Osteocyte (in vitro differentiated cells): Measurements from ENCODE around the gene UBE2B. TPM values are rescaled to one million over a fixed set of nuclear protein-coding genes. Genes with fewer than 3 reads are reported as not detected.
"Not testable (repeated sequence)": the region's sequence is repeated elsewhere in the genome, so short reads cannot be mapped to it uniquely, and the experiment has no call there.

Experiments used
- DNase-seq: peaks from one replicate; pipeline ENCODE4 v3.0.0; 2021; ENCODE audit warnings: mixed read lengths; ENCODE audit not compliant: unreplicated experiment; ENCODE audit errors: extremely low spot score
- H3K27ac Mint-ChIP-seq: one replicate; pipeline ENCODE4 v1.8.0; 2021; ENCODE audit warnings: mild to moderate bottlenecking, mixed read lengths; ENCODE audit not compliant: unreplicated experiment
- H3K27me3 Mint-ChIP-seq: one replicate; pipeline ENCODE4 v1.8.0; 2021; ENCODE audit warnings: mixed read lengths; ENCODE audit not compliant: unreplicated experiment
- H3K36me3 Mint-ChIP-seq: one replicate; pipeline ENCODE4 v1.8.0; 2021; ENCODE audit warnings: mixed read lengths; ENCODE audit not compliant: unreplicated experiment
- H3K4me1 Mint-ChIP-seq: one replicate; pipeline ENCODE4 v1.8.0; 2021; ENCODE audit warnings: mixed read lengths; ENCODE audit not compliant: unreplicated experiment
- H3K4me3 Mint-ChIP-seq: one replicate; pipeline ENCODE4 v1.8.0; 2021; ENCODE audit warnings: mild to moderate bottlenecking, moderate library complexity, mixed read lengths; ENCODE audit not compliant: unreplicated experiment
- H3K9me3 Mint-ChIP-seq: one replicate; pipeline ENCODE4 v1.8.0; 2021; ENCODE audit warnings: mixed read lengths; ENCODE audit not compliant: unreplicated experiment
- total RNA-seq: library from RNA; stranded (reverse); gene quantifications from 2 replicates; pipeline ENCODE4 v1.2.1, GENCODE V29; 2021
- TF ChIP-seq, protein P1 (sequence below): fragments of 200-600 bp; sonication (generic); IDR thresholded peaks from 2 replicates; pipeline ENCODE4 v1.5.0; 2021; ENCODE audit warnings: antibody characterized with exemption, mild to moderate bottlenecking, moderate library complexity

UBE2B gene
- total RNA-seq, 1 donor from 2014 or later = 114 TPM

DNA sequence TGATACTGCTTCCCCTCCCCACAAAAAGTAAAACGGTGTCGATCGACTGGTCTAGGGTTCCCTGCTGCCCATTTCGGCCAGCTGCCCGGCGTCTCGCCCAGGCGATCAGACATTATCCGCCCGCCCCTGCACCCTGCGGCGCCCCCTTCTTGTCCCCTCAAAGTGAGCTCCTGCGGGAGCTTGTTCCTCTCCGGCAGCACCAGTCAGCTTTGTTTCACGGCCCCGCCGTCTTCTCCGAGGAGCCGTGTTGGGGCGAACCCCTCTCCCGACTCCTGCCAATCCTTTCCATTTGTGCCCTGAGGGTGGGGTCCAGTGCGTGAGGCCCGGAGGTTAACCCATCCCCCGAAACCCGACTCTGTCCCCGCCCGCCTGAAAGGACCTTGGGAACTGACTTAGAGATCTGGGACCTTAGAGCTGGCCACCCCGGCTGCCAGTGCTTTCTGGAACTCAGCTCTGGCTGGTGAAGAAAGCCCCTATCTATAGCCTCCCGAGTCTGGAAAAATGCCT, 518 bp downstream of the UBE2B start:
- TF ChIP-seq, protein P1, sequence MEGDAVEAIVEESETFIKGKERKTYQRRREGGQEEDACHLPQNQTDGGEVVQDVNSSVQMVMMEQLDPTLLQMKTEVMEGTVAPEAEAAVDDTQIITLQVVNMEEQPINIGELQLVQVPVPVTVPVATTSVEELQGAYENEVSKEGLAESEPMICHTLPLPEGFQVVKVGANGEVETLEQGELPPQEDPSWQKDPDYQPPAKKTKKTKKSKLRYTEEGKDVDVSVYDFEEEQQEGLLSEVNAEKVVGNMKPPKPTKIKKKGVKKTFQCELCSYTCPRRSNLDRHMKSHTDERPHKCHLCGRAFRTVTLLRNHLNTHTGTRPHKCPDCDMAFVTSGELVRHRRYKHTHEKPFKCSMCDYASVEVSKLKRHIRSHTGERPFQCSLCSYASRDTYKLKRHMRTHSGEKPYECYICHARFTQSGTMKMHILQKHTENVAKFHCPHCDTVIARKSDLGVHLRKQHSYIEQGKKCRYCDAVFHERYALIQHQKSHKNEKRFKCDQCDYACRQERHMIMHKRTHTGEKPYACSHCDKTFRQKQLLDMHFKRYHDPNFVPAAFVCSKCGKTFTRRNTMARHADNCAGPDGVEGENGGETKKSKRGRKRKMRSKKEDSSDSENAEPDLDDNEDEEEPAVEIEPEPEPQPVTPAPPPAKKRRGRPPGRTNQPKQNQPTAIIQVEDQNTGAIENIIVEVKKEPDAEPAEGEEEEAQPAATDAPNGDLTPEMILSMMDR = no peak
- Mint-ChIP-seq H3K4me1 (peaks cover 44% of the 10 kb centered on the region), H3K36me3 (peaks cover 17% of the 10 kb centered on the region), H3K4me3 (peak overlapping the region; percentile 98), H3K27me3 (no peaks in the 10 kb centered on the region), H3K27ac (peak overlapping the region; percentile 99), H3K9me3 (no peaks in the 10 kb centered on the region)
- peak; percentile 85 for DNase-seq

DNA sequence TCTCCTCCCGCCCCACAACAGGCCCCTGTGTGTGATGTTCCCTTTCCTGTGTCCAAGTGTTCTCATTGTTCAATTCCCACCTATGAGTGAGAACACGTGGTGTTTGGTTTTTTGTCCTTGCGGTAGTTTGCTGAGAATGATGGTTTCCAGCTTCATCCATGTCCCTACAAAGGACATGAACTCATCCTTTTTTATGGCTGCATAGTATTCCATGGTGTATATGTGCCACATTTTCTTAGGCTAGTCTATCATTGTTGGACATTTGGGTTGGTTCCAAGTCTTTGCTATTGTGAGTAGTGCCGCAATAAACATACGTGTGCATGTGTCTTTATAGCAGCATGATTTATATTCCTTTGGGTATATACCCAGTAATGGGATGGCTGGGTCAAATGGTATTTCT, 2.3 kb downstream of the UBE2B start:
- H3K4me1 Mint-ChIP-seq = peaks cover 36% of the 10 kb centered on the region
- H3K4me3 Mint-ChIP-seq = peak overlapping the region; percentile 53
- DNase-seq, H3K9me3 Mint-ChIP-seq, H3K27me3 Mint-ChIP-seq, H3K27ac Mint-ChIP-seq: not testable (repeated sequence)
- H3K36me3 Mint-ChIP-seq = peaks cover 17% of the 10 kb centered on the region

DNA sequence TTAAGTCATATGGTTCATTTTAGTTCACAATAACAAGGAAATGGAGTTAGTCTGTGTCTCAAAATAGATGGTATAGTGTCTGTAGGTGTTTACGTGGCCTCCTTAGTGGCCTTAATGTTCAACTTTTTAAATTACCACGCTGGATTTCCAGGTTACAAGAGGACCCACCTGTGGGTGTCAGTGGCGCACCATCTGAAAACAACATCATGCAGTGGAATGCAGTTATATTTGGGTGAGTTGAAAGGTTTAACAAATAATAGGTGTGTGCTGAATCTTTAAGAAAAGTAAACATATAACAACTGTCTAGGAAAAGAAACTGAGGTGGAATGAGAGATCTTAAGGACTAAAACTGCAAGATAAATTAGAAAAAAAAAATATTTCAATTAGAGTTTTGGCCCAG, 2.9 kb downstream of the UBE2B start:
- peak overlapping the region; percentile 48 for H3K27ac Mint-ChIP-seq

DNA sequence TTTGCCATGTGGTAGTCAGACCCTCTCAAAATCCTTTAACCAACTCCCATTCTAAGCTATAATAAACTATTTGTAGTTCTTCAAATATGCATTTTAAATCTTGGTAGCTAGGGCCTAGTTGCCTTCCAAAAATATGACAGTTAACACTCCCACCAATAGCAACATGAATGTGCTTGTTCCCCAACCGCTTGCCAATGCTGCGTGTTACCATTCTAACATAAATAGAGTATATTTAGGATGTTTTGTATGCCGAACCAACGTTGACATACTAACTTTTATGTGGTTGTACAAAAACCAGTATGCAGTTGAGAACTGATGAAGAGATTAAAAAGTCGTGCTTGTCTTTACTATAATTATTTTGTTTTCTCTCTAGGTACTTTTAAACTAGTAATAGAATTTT, 9.0 kb downstream of the UBE2B start:
- Mint-ChIP-seq H3K9me3 (no peaks in the 10 kb centered on the region), H3K27me3 (no peaks in the 10 kb centered on the region), H3K4me3 (no peak overlapping the region), H3K27ac (no peak overlapping the region), H3K4me1 (peaks cover 3% of the 10 kb centered on the region), H3K36me3 (peaks cover 32% of the 10 kb centered on the region)
- TF ChIP-seq, protein P1 = no peak
- DNase-seq = no peak

More for the DNA sequence above, 2.9 kb downstream of the UBE2B start:
- Mint-ChIP-seq H3K4me3 (no peak overlapping the region), H3K9me3 (no peaks in the 10 kb centered on the region), H3K36me3 (peaks cover 17% of the 10 kb centered on the region), H3K27me3 (no peaks in the 10 kb centered on the region), H3K4me1 (peaks cover 36% of the 10 kb centered on the region)
- DNase-seq = no peak
- TF ChIP-seq, protein P1 = no peak

- not testable (repeated sequence) for H3K9me3 Mint-ChIP-seq, DNase-seq, H3K4me1 Mint-ChIP-seq, H3K4me3 Mint-ChIP-seq, H3K27ac Mint-ChIP-seq, H3K27me3 Mint-ChIP-seq
- H3K36me3 Mint-ChIP-seq = peaks cover 33% of the 10 kb centered on the region
Measured at GRCh38 chr5:134382204-134382603, 10.8 kb downstream of the UBE2B start.

DNA sequence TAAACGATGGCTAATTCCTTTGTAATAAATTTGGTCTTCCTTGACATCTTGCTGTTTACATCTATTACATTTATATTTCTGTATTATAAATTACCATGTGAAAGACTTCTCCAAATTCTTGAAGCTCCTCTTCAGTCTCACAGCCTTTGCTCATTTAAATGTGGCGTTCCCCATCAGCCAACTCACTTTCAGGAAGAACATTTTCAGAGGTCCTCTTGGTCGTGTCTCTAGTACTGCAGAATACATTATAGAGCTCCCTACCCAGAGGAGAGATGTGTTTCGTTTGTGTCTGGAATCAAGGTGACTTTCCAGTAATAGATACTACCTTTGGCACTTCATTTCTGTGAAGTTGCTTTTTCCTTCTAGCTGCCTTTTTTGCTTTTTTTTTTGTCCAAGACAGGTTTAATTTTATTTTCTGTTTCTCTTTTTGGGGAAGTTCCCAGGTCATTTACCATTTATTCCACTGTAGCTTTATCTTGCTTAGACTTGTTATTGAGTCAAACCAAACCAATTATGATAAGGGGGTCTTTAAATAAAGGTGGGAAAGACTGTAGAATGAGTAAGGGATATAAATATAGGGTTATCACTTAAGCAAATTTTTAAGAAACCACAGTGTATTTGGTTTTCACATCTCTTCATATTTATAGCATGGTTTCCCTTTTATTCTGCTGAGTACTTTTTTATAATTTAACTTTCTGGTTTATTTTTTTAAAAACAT, 12.8 kb downstream of the UBE2B start:
- Mint-ChIP-seq H3K4me1 (peaks cover 2% of the 10 kb centered on the region), H3K27ac (peak overlapping the region; percentile 51), H3K36me3 (peaks cover 42% of the 10 kb centered on the region), H3K27me3 (no peaks in the 10 kb centered on the region), H3K9me3 (no peaks in the 10 kb centered on the region), H3K4me3 (no peak overlapping the region)
- TF ChIP-seq, protein P1 = no peak
- DNase-seq = no peak
